GM21717 (cell line): Measurements from ENCODE around the gene NDUFS7.
"Not testable (repeated sequence)": the region's sequence is repeated elsewhere in the genome, so short reads cannot be mapped to it uniquely, and the experiment has no call there.

ENCODE experiments used
- ATAC-seq: cut with Tn5 transposase; IDR thresholded peaks from one replicate; pipeline ENCODE4 v1.9.1; 2021; ENCODE audit warnings: mild to moderate bottlenecking, moderate library complexity; ENCODE audit not compliant: unreplicated experiment

Gene NDUFS7

GRCh38 chr19:1429750-1430149, 46.0 kb downstream of the NDUFS7 start:
- ATAC-seq, result no peak

- no peak for ATAC-seq
Measured at GRCh38 chr19:1430246-1430645, 46.5 kb downstream of the NDUFS7 start.

- ATAC-seq, result no peak
Measured at GRCh38 chr19:1431759-1432506, 48.2 kb downstream of the NDUFS7 start.

- no peak for ATAC-seq
Measured at GRCh38 chr19:1432507-1432887, 48.8 kb downstream of the NDUFS7 start.

- no peak for ATAC-seq
Measured at GRCh38 chr19:1433119-1434039, 49.7 kb downstream of the NDUFS7 start.

- ATAC-seq, result no peak
Measured at GRCh38 chr19:1434040-1434366, 50.3 kb downstream of the NDUFS7 start.

- ATAC-seq, result no peak
Measured at GRCh38 chr19:1434577-1435060, 50.9 kb downstream of the NDUFS7 start.

- ATAC-seq, result no peak
Measured at GRCh38 chr19:1435378-1435989, 51.8 kb downstream of the NDUFS7 start.

- no peak for ATAC-seq
Measured at GRCh38 chr19:1437609-1438008, 53.9 kb downstream of the NDUFS7 start.

GRCh38 chr19:1438035-1438932, 54.6 kb downstream of the NDUFS7 start, which contains the start of gene RPS15:
Gene RPS15 (plus strand): TSS chr19:1438396. CDS start chr19:1438426, 30 bp downstream.
- peak; percentile 74 for ATAC-seq

GRCh38 chr19:1438933-1439354, 55.2 kb downstream of the NDUFS7 start:
- no peak for ATAC-seq

- not testable (repeated sequence) for ATAC-seq
Measured at GRCh38 chr19:1439525-1440417, 56.1 kb downstream of the NDUFS7 start.

GRCh38 chr19:1440418-1440801, 56.7 kb downstream of the NDUFS7 start:
- ATAC-seq, result no peak

- no peak for ATAC-seq
Measured at GRCh38 chr19:1441022-1441426, 57.3 kb downstream of the NDUFS7 start.

- ATAC-seq, result no peak
Measured at GRCh38 chr19:1441677-1442438, 58.2 kb downstream of the NDUFS7 start.
